ENCODE measurements around the gene DNAJC5. TPM values are rescaled to one million over a fixed set of nuclear protein-coding genes. Genes with fewer than 3 reads are reported as not detected.

The DNAJC5 gene
- polyA plus RNA-seq, 1 donor (not counting 4 experiments of a cell fraction or from before 2014, with no cell fraction given) = 43.7 TPM

- TF ChIP-seq CTCF (optimal IDR thresholded peaks at IDR 0.05 in 1 of 3, IDR thresholded peaks at IDR 0.05 in 1 of 3, conservative IDR thresholded peaks at IDR 0.05 in 1 of 3; ENCODE audit: extremely low read depth in 1 of 3, insufficient read depth in 2 of 3, low read length in 3 of 3) (no peak), EZH2 (IDR thresholded peaks at IDR 0.05; ENCODE audit: low read length) (no peak)
- Histone ChIP-seq H3K27ac (ENCODE audit: control insufficient read depth, insufficient read depth, low read length) (no peak overlapping the region), H4K20me1 (ENCODE audit: control insufficient read depth, extremely low read depth, insufficient read depth, low read length) (peaks cover 25% of the 10 kb centered on the region), H3K79me2 (ENCODE audit: control insufficient read depth, insufficient read depth, low read length) (peaks cover 65% of the 10 kb centered on the region), H3K4me3 (ENCODE audit: control insufficient read depth in 2 of 3, extremely low read depth in 1 of 3, insufficient read depth in 2 of 3, low read depth in 1 of 3, low read length in 3 of 3) (no peak overlapping the region), H3K9me3 (ENCODE audit: control insufficient read depth, low read depth, low read length) (no peaks in the 10 kb centered on the region), H3K9me1 (ENCODE audit: control insufficient read depth, extremely low read depth, insufficient read depth, low read length) (no peaks in the 10 kb centered on the region), H3K4me2 (ENCODE audit: control insufficient read depth, extremely low read depth, insufficient read depth, low read depth, low read length) (no peak overlapping the region), H3K36me3 (ENCODE audit: control insufficient read depth in 2 of 2, extremely low read depth in 1 of 2, insufficient read depth in 2 of 2, low read length in 2 of 2) (peaks cover 49 to 59% of the 10 kb centered on the region in 2 experiments), H3K9ac (ENCODE audit: control insufficient read depth, extremely low read depth, insufficient read depth, low read length) (no peak overlapping the region), H2AFZ (ENCODE audit: control insufficient read depth, low read length) (no peak overlapping the region), H3K4me1 (ENCODE audit: control insufficient read depth, extremely low read depth, insufficient read depth, low read length) (peaks cover 16% of the 10 kb centered on the region), H3K27me3 (ENCODE audit: control insufficient read depth, extremely low read depth, insufficient read depth, low read length) (no peaks in the 10 kb centered on the region)
- no peak for DNase-seq (ENCODE audit: low read depth, low spot score)
- dilution Hi-C loops (cut with MboI; ENCODE audit: extremely low pct_ligation_motif_present, low sequenced_read_pairs) = no loop called here
- FAIRE-seq = no peak
Measured at GRCh38 chr20:63876489-63877036, 18.4 kb upstream of the DNAJC5 start.

DNA sequence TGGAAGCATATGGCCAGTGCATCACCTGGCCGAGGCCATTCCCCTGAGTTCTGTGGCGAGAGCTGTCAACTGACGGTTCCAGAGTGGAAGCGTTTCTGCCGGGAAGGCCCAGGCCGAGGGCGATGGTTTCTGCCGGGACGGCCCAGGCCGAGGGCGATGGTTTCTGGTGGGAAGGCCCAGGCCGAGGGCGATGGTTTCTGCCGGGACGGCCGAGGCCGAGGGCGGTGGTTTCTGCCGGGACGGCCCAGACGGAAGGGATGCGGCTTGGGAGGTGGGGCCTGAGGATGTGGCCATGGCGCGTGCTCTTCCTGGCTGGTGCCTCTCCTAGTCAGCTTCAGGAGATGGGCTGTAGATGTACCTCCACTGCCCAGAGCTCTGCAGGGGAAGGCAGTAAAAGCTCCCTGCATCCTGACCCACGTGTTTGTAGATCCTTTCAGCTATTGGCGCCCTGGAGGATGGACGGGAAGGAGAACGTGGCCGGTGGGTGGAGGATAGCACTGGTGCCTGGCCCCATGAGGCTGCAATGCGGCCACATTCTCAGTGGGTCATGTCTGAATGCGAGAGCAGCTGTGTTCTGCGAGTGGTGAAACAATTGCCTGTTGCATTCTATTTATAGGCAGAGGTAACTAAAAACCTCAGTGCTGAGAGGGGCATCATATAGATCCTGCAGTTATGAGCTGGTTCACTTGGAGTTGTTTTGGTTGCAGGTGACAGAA lies 17.0 kb upstream of the DNAJC5 start:
- H3K36me3 ChIP-seq (ENCODE audit: control insufficient read depth in 2 of 2, extremely low read depth in 1 of 2, insufficient read depth in 2 of 2, low read length in 2 of 2) = peaks cover 56 to 63% of the 10 kb centered on the region in 2 experiments
- H3K79me2 ChIP-seq (ENCODE audit: control insufficient read depth, insufficient read depth, low read length) = peaks cover 72% of the 10 kb centered on the region
- H3K4me3 ChIP-seq (ENCODE audit: control insufficient read depth in 2 of 3, extremely low read depth in 1 of 3, insufficient read depth in 2 of 3, low read depth in 1 of 3, low read length in 3 of 3) = no peak overlapping the region
- no peak overlapping the region for H3K9ac ChIP-seq (ENCODE audit: control insufficient read depth, extremely low read depth, insufficient read depth, low read length)
- no peaks in the 10 kb centered on the region for H3K27me3 ChIP-seq (ENCODE audit: control insufficient read depth, extremely low read depth, insufficient read depth, low read length)
- DNase-seq (ENCODE audit: low read depth, low spot score) = no peak
- H4K20me1 ChIP-seq (ENCODE audit: control insufficient read depth, extremely low read depth, insufficient read depth, low read length) = peaks cover 27% of the 10 kb centered on the region
- no peak overlapping the region for H3K4me2 ChIP-seq (ENCODE audit: control insufficient read depth, extremely low read depth, insufficient read depth, low read depth, low read length)
- no peaks in the 10 kb centered on the region for H3K9me3 ChIP-seq (ENCODE audit: control insufficient read depth, low read depth, low read length)
- H2AFZ ChIP-seq (ENCODE audit: control insufficient read depth, low read length) = no peak overlapping the region
- peaks cover 11% of the 10 kb centered on the region for H3K4me1 ChIP-seq (ENCODE audit: control insufficient read depth, extremely low read depth, insufficient read depth, low read length)
- no peak for TF ChIP-seq EZH2 (IDR thresholded peaks at IDR 0.05; ENCODE audit: low read length)
- TF ChIP-seq CTCF (optimal IDR thresholded peaks at IDR 0.05 in 1 of 3, IDR thresholded peaks at IDR 0.05 in 1 of 3, conservative IDR thresholded peaks at IDR 0.05 in 1 of 3; ENCODE audit: extremely low read depth in 1 of 3, insufficient read depth in 2 of 3, low read length in 3 of 3) = no peak
- dilution Hi-C loops (cut with MboI; ENCODE audit: extremely low pct_ligation_motif_present, low sequenced_read_pairs) = no loop called here
- H3K27ac ChIP-seq (ENCODE audit: control insufficient read depth, insufficient read depth, low read length) = no peak overlapping the region
- FAIRE-seq = no peak
- no peaks in the 10 kb centered on the region for H3K9me1 ChIP-seq (ENCODE audit: control insufficient read depth, extremely low read depth, insufficient read depth, low read length)
